OCI-LY7 (cell line): ENCODE data around the gene UBC.

Source experiments
- CTCF ChIP-seq: fragments of 200-600 bp; sonication (generic); conservative IDR thresholded peaks from 2 replicates; pipeline ENCODE4 v1.5.1; 2014; ENCODE audit warnings: mild to moderate bottlenecking, antibody characterized with exemption, low read length, moderate library complexity, mixed read lengths
- EZH2phosphoT487 ChIP-seq: fragments of 200-600 bp; sonication (generic); IDR thresholded peaks from 2 replicates; pipeline ENCODE4 v1.6.1; 2018; ENCODE audit warnings: low read depth, borderline replicate concordance, mild to moderate bottlenecking, mixed run types, antibody characterized with exemption, low read length, moderate library complexity, mixed read lengths

DNA sequence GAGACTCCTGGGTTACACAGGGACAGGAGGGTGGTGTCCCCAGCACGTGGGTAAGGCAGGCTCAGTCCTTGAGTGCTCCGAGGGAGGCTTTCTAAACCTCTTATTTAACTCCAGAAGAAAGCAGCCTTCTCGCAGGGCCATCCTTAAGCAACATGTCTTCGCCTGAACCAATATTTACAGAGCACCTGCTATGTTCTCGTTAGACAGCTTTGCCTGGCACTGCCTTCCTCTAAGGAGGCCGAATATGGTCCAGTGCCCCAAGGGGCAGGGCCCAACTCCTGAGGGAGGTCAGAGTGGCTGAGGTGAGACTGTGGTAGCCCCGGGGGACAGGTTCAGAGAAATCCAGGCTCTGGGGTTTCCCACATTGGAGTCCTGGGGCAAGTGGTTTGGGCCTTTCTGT is 48.7 kb downstream of the UBC start:
- no peak for TF ChIP-seq CTCF
- TF ChIP-seq EZH2phosphoT487: no peak
